Stimulated activated CD8-positive, alpha-beta memory T cell treated with anti-CD3 and anti-CD28 coated beads, Interleukin-12 subunit alpha, Interleukin-12 subunit beta, amount 100 ng/mL, for 4 hours (primary cell): ENCODE results near the gene RHEX.

Experiments used
- DNase-seq: peaks from one replicate; pipeline ENCODE4 v3.0.0-alpha.2; 2020; ENCODE audit warnings: low read depth

RHEX gene

GRCh38 chr1:206116873-206117150, 63.8 kb downstream of the RHEX start:
- DNase-seq = no peak

GRCh38 chr1:206117151-206117948, 64.4 kb downstream of the RHEX start, which contains the start of gene AVPR1B:
Gene AVPR1B (minus strand): TSS chr1:206117388. CDS start chr1:206116890, 498 bp downstream.
- no peak for DNase-seq

GRCh38 chr1:206120406-206120805, 67.4 kb downstream of the RHEX start:
- DNase-seq = no peak

- no peak for DNase-seq
Observed at GRCh38 chr1:206121269-206121668, 68.3 kb downstream of the RHEX start.

- no peak for DNase-seq
Observed at GRCh38 chr1:206122686-206123085, 69.7 kb downstream of the RHEX start.

- no peak for DNase-seq
Observed at GRCh38 chr1:206125346-206125745, 72.4 kb downstream of the RHEX start.

GRCh38 chr1:206127336-206127735, 74.4 kb downstream of the RHEX start:
- no peak for DNase-seq

- no peak for DNase-seq
Observed at GRCh38 chr1:206128196-206128595, 75.2 kb downstream of the RHEX start.

GRCh38 chr1:206131037-206131436, 78.1 kb downstream of the RHEX start:
- DNase-seq = no peak

GRCh38 chr1:206133751-206134415, 80.9 kb downstream of the RHEX start:
- DNase-seq = no peak

- DNase-seq = no peak
Observed at GRCh38 chr1:206135248-206135647, 82.3 kb downstream of the RHEX start.

- DNase-seq = no peak
Observed at GRCh38 chr1:206136241-206136640, 83.3 kb downstream of the RHEX start.

GRCh38 chr1:206142011-206142410, 89.0 kb downstream of the RHEX start:
- no peak for DNase-seq

GRCh38 chr1:206142770-206143169, 89.8 kb downstream of the RHEX start:
- no peak for DNase-seq

- DNase-seq = no peak
Observed at GRCh38 chr1:206143537-206144172, 90.7 kb downstream of the RHEX start.

GRCh38 chr1:206144605-206145004, 91.6 kb downstream of the RHEX start:
- no peak for DNase-seq

GRCh38 chr1:206145771-206146290, 92.9 kb downstream of the RHEX start:
- no peak for DNase-seq
